OCI-LY7 (cell line): Measurements from ENCODE around the gene LARGE1. TPM values are rescaled to one million over a fixed set of nuclear protein-coding genes. Genes with fewer than 3 reads are reported as not detected.

Source experiments
- BruUV-seq: library from RNA; stranded (reverse); fragments of 400-500 nt; replicated peaks from 2 replicates; lab custom pipeline; 2021; lab: Mats Ljungman, UMichigan
- CTCF ChIA-PET: fragments of 300-600 bp; sonication (Branson Sonifier 250); formaldehyde crosslinking; loops from one replicate; lab custom pipeline; 2022; ENCODE audit warnings: antibody characterized with exemption; ENCODE audit not compliant: unreplicated experiment; lab: Charles Lee
- POLR2A ChIA-PET: fragments of 300-600 bp; sonication (Branson Sonifier 250); formaldehyde crosslinking; loops from one replicate; lab custom pipeline; 2022; ENCODE audit warnings: antibody characterized with exemption; lab: Charles Lee
- DNase-seq: peaks from one replicate; pipeline ENCODE4 v3.0.0-alpha.2; 2015; ENCODE audit warnings: low spot score
- H2AFZ ChIP-seq: fragments of 200-600 bp; sonication (generic), shearing (Covaris generic); 2 replicates; pipeline ENCODE4 v1.6.1; 2014; ENCODE audit warnings: mild to moderate bottlenecking, antibody characterized with exemption, low read length, moderate library complexity
- H3K27ac ChIP-seq: fragments of 200-600 bp; sonication (generic); 2 replicates; pipeline ENCODE4 v1.5.1; 2014; ENCODE audit warnings: mixed run types, low read depth, mild to moderate bottlenecking, moderate library complexity, low read length, inconsistent platforms; ENCODE audit not compliant: poor library complexity, severe bottlenecking
- H3K36me3 ChIP-seq: fragments of 200-600 bp; sonication (generic); 2 replicates; pipeline ENCODE4 v1.6.1; 2014; ENCODE audit warnings: mild to moderate bottlenecking, antibody characterized with exemption, low read length, moderate library complexity, mixed read lengths; ENCODE audit not compliant: insufficient read depth
- H3K4me1 ChIP-seq: fragments of 200-600 bp; sonication (generic); 2 replicates; pipeline ENCODE4 v1.5.1; 2014; ENCODE audit warnings: mild to moderate bottlenecking, low read length; ENCODE audit not compliant: insufficient read depth, poor library complexity, severe bottlenecking
- H3K4me2 ChIP-seq: fragments of 200-600 bp; sonication (generic); 2 replicates; pipeline ENCODE4 v1.6.1; 2014; ENCODE audit warnings: mild to moderate bottlenecking, low read length
- H3K4me3 ChIP-seq: fragments of 200-600 bp; sonication (generic); 2 replicates; pipeline ENCODE4 v1.5.1; 2014; ENCODE audit warnings: mild to moderate bottlenecking, low read depth, low read length; ENCODE audit not compliant: poor library complexity, severe bottlenecking
- H3K79me2 ChIP-seq: fragments of 200-600 bp; sonication (generic); 2 replicates; pipeline ENCODE4 v1.6.1; 2016; ENCODE audit warnings: low read depth, mild to moderate bottlenecking, low read length, moderate library complexity, mixed read lengths; ENCODE audit not compliant: insufficient read depth
- H3K9me2 ChIP-seq: fragments of 200-600 bp; sonication (generic); 2 replicates; pipeline ENCODE4 v1.6.1; 2016; ENCODE audit warnings: mild to moderate bottlenecking, low read length, mixed read lengths; ENCODE audit not compliant: insufficient read depth
- H3K9me3 ChIP-seq: fragments of 200-600 bp; sonication (generic); 2 replicates; pipeline ENCODE4 v1.6.1; 2014; ENCODE audit warnings: mild to moderate bottlenecking, mixed run types, low read length, mixed read lengths
- H4K20me1 ChIP-seq: fragments of 200-600 bp; sonication (generic); 2 replicates; pipeline ENCODE4 v1.6.1; 2014; ENCODE audit warnings: mild to moderate bottlenecking, antibody characterized with exemption, low read length, moderate library complexity, mixed read lengths; ENCODE audit not compliant: insufficient read depth
- EZH2phosphoT487 ChIP-seq: fragments of 200-600 bp; sonication (generic); IDR thresholded peaks from 2 replicates; pipeline ENCODE4 v1.6.1; 2018; ENCODE audit warnings: low read depth, borderline replicate concordance, mild to moderate bottlenecking, mixed run types, antibody characterized with exemption, low read length, moderate library complexity, mixed read lengths
- intact Hi-C: fragments of 100-400 bp; cut with micrococcal nuclease; formaldehyde crosslinking; loops from one replicate; pipeline ENCODE4 v1.10.0; 2022; ENCODE audit not compliant: unreplicated experiment
- total RNA-seq, 2 experiments: library from RNA; depleted of rRNA in 1 of 2; stranded (reverse); fragments of >200 nt in 1 of 2; shearing (Covaris generic) in 1 of 2; gene quantifications; 2 replicates each; pipeline ENCODE4 v1.2.3, GENCODE V29; 2014 to 2022
- TF ChIP-seq, protein P1 (sequence below): fragments of 200-600 bp; sonication (generic); conservative IDR thresholded peaks from 2 replicates; pipeline ENCODE4 v1.5.1; 2014; ENCODE audit warnings: mild to moderate bottlenecking, antibody characterized with exemption, low read length, moderate library complexity, mixed read lengths

The LARGE1 gene
- total RNA-seq, 2 experiments from 2014 or later = 31.5 to 31.9 TPM

DNA sequence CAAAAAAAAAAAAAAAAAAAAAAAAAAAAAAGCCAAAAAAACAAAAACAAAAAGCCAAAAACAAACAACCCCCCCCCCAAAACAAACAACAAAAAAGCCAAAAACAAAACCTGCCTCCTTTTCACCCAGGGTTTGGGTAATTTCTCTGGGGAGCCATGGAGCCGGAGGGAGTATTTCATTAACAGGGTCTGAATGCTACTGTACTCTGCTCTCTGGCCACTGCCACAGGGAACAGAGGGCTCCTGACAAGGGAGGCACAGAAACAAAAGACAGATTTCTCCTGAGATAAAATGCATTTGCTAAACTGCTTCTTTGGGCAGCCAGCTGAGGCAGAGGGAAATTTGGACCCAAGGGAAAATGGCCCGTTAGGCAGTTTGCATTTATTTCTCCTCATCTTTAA lies 596.0 kb downstream of the LARGE1 start:
- Histone ChIP-seq H3K27ac (peak overlapping the region; percentile 68), H3K79me2 (no peaks in the 10 kb centered on the region), H3K36me3 (no peaks in the 10 kb centered on the region), H3K9me3 (no peaks in the 10 kb centered on the region), H4K20me1 (no peaks in the 10 kb centered on the region), H3K9me2 (no peaks in the 10 kb centered on the region), H2AFZ (no peak overlapping the region), H3K4me2 (no peak overlapping the region), H3K4me1 (peaks cover 57% of the 10 kb centered on the region), H3K4me3 (no peak overlapping the region)
- no peak for DNase-seq
- ChIA-PET POLR2A (interaction anchor here (1.6 to 4.0 kb wide), 2 partner anchors 8 to 15 kb away, joined by 5 to 21 read pairs; no protein-coding TSS in a partner anchor), CTCF (no interaction called here)
- intact Hi-C loops = no loop called here
- no TSS peak for BruUV-seq
- no peak for TF ChIP-seq EZH2phosphoT487
- TF ChIP-seq, protein P1, sequence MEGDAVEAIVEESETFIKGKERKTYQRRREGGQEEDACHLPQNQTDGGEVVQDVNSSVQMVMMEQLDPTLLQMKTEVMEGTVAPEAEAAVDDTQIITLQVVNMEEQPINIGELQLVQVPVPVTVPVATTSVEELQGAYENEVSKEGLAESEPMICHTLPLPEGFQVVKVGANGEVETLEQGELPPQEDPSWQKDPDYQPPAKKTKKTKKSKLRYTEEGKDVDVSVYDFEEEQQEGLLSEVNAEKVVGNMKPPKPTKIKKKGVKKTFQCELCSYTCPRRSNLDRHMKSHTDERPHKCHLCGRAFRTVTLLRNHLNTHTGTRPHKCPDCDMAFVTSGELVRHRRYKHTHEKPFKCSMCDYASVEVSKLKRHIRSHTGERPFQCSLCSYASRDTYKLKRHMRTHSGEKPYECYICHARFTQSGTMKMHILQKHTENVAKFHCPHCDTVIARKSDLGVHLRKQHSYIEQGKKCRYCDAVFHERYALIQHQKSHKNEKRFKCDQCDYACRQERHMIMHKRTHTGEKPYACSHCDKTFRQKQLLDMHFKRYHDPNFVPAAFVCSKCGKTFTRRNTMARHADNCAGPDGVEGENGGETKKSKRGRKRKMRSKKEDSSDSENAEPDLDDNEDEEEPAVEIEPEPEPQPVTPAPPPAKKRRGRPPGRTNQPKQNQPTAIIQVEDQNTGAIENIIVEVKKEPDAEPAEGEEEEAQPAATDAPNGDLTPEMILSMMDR = no peak

DNA sequence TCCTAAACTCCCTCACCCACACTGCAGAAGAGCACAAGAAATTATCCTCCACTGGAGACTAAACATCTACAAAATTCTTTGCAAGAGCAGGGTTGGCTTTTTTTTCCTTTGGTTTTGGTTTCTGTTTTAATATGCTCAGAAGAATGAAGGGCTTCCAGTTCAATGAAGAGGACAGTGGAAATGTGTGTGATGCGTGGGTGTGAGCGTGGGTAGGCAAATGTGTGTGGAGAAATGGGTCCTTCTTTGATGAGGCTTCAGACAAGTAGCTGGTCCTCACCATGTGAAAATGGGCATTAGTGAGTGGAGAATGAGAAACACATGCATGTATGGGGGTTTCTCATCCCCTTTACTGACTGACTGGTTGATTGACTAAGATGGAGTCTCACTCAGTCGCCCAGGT lies 598.8 kb downstream of the LARGE1 start:
- Histone ChIP-seq H3K9me2 (no peaks in the 10 kb centered on the region), H3K4me1 (peaks cover 66% of the 10 kb centered on the region), H3K9me3 (no peaks in the 10 kb centered on the region), H3K27ac (peak overlapping the region; percentile 74), H3K4me3 (peak overlapping the region; percentile 29), H3K4me2 (peak overlapping the region; percentile 62), H3K79me2 (no peaks in the 10 kb centered on the region), H2AFZ (peak overlapping the region; percentile 71; the same call in 1 of the 2 replicates), H3K36me3 (no peaks in the 10 kb centered on the region), H4K20me1 (no peaks in the 10 kb centered on the region)
- CTCF ChIA-PET = no interaction called here
- no peak for DNase-seq
- POLR2A ChIA-PET = interaction anchor here (0.6 to 2.2 kb wide), 3 partner anchors 15 to 22 kb away, joined by 3 to 12 read pairs (median 4); no protein-coding TSS in a partner anchor
- intact Hi-C loops = no loop called here
- TF ChIP-seq, protein P1 = no peak
- no peak for TF ChIP-seq EZH2phosphoT487
- BruUV-seq = no TSS peak

DNA sequence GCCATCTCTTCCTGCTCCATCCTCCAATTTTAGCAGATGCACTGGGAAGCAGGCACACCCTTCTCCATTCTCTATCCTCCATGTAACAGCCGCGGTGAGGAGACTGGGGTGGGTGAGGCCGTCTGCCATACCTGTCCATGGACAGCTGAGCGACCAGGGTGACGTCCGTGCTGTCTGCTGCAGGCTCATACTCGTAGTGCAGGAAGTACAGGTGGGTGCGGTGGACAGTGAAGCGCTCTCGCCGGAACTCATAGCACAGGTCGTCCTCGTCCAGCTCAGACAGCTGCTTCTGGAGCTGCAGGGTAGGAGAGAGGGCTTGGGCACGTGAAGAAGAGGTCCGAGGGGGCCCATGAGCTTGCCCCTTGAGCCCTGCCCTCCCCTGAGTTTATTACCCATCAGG lies 604.3 kb downstream of the LARGE1 start:
- DNase-seq = peak; percentile 77
- H3K4me1 ChIP-seq = peaks cover 46% of the 10 kb centered on the region
- no peaks in the 10 kb centered on the region for H3K9me3 ChIP-seq
- H3K79me2 ChIP-seq = no peaks in the 10 kb centered on the region
- no peaks in the 10 kb centered on the region for H4K20me1 ChIP-seq
- CTCF ChIA-PET = interaction anchor here (0.5 to 1.0 kb wide), 2 partner anchors 14 to 433 kb away, joined by 3 to 4 read pairs; no protein-coding TSS in a partner anchor
- peak overlapping the region; percentile 47; the same call in 1 of the 2 replicates for H2AFZ ChIP-seq
- H3K27ac ChIP-seq = peak overlapping the region; percentile 5
- no peak for TF ChIP-seq EZH2phosphoT487
- TF ChIP-seq, protein P1 = no peak
- POLR2A ChIA-PET = interaction anchor here (0.6 to 4.6 kb wide), 7 partner anchors 10 to 250 kb away, joined by 3 to 21 read pairs (median 5); no protein-coding TSS in a partner anchor
- no peaks in the 10 kb centered on the region for H3K9me2 ChIP-seq
- no peaks in the 10 kb centered on the region for H3K36me3 ChIP-seq
- H3K4me2 ChIP-seq = peak overlapping the region; percentile 30
- no peak overlapping the region for H3K4me3 ChIP-seq
- no TSS peak for BruUV-seq
- intact Hi-C loops = loop anchor here (2.0 to 5.0 kb wide), 2 partner anchors 17 to 606 kb away; partner anchors contain the start of gene LARGE1
